Measurements from ENCODE around the gene NSD2. TPM values are rescaled to one million over a fixed set of nuclear protein-coding genes. Genes with fewer than 3 reads are reported as not detected.
"Not testable (repeated sequence)": the region's sequence is repeated elsewhere in the genome, so short reads cannot be mapped to it uniquely, and the experiment has no call there.

Gene NSD2
- total and polyA plus RNA-seq, 2 donors (not counting 1 experiment from before 2014, with no cell fraction given) = 26.6 to 68.4 TPM

DNA sequence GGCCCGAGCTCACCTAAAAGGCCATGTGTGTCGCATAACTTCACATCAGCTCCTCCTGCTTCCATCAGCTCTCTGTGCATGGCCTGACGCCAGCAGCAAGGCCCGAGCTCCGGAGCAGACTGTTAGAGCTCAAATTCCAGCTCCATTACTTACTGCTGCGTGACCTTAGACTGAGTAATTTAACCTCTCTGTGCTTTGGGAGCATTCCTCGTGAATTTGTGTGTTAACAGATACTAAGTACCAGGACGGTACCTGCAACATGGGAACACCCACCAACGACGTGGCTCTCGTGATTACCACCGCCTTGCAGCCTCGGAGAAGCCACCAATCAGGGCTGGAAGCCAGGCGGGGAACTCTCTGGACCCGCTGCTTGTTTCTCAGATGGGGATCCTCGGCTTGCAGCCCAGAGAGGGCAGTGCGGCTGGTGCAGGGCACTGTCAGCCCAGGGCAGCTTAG is 28.2 kb upstream of the NSD2 start:
- Histone ChIP-seq H3K4me3 (replicated peaks in 1 of 4; ENCODE audit: control extremely low read depth in 1 of 4, insufficient read depth in 1 of 4, low read depth in 3 of 4, low read length in 4 of 4) (no peak overlapping the region), H3K9me3 (ENCODE audit: control insufficient read depth, insufficient read depth, low read depth, low read length) (no peaks in the 10 kb centered on the region), H3K9ac (ENCODE audit: insufficient read depth, low read length) (no peak overlapping the region), H4K20me1 (ENCODE audit: control insufficient read depth, extremely low read depth, insufficient read depth, low read length) (peaks cover 2% of the 10 kb centered on the region), H3K36me3 (ENCODE audit: control insufficient read depth, insufficient read depth, low read length) (peaks cover 16% of the 10 kb centered on the region), H3K27me3 (ENCODE audit: control insufficient read depth, insufficient read depth, low read length) (no peaks in the 10 kb centered on the region), H3K79me2 (ENCODE audit: control insufficient read depth, insufficient read depth, low read length) (peaks cover 28% of the 10 kb centered on the region), H2AFZ (ENCODE audit: low read length) (no peak overlapping the region), H3K4me1 (ENCODE audit: control insufficient read depth, extremely low read depth, insufficient read depth, low read length) (peaks cover 21% of the 10 kb centered on the region), H3K4me2 (ENCODE audit: extremely low read depth, insufficient read depth, low read length) (peak overlapping the region; percentile 72), H3K27ac (ENCODE audit: insufficient read depth, low read length) (peak overlapping the region; percentile 61)
- TF ChIP-seq CTCF (conservative IDR thresholded peaks at IDR 0.05 in 1 of 2, IDR thresholded peaks at IDR 0.05 in 1 of 2; ENCODE audit: low read depth in 1 of 2, low read length in 2 of 2) = no peak
- TF ChIP-seq EZH2 (IDR thresholded peaks at IDR 0.05; ENCODE audit: low read length, missing control alignments) = no peak
- DNase-seq (ENCODE audit: low read depth in 2 of 2) = peak; percentile 87 to 93

- no peak overlapping the region for H3K4me3 ChIP-seq (replicated peaks in 1 of 4; ENCODE audit: control extremely low read depth in 1 of 4, insufficient read depth in 1 of 4, low read depth in 3 of 4, low read length in 4 of 4)
- H3K4me2 ChIP-seq (ENCODE audit: extremely low read depth, insufficient read depth, low read length) = peak overlapping the region; percentile 13
- H3K36me3 ChIP-seq (ENCODE audit: control insufficient read depth, insufficient read depth, low read length) = peaks cover 14% of the 10 kb centered on the region
- no peak overlapping the region for H3K9ac ChIP-seq (ENCODE audit: insufficient read depth, low read length)
- no peaks in the 10 kb centered on the region for H3K27me3 ChIP-seq (ENCODE audit: control insufficient read depth, insufficient read depth, low read length)
- DNase-seq (ENCODE audit: low read depth in 2 of 2) = peak in 1 of 2 donors; percentile 46
- TF ChIP-seq EZH2 (IDR thresholded peaks at IDR 0.05; ENCODE audit: low read length, missing control alignments) (no peak), CTCF (conservative IDR thresholded peaks at IDR 0.05 in 1 of 2, IDR thresholded peaks at IDR 0.05 in 1 of 2; ENCODE audit: low read depth in 1 of 2, low read length in 2 of 2) (no peak)
- H3K9me3 ChIP-seq (ENCODE audit: control insufficient read depth, insufficient read depth, low read depth, low read length) = no peaks in the 10 kb centered on the region
- no peak overlapping the region for H2AFZ ChIP-seq (ENCODE audit: low read length)
- peaks cover 29% of the 10 kb centered on the region for H3K79me2 ChIP-seq (ENCODE audit: control insufficient read depth, insufficient read depth, low read length)
- peaks cover 21% of the 10 kb centered on the region for H3K4me1 ChIP-seq (ENCODE audit: control insufficient read depth, extremely low read depth, insufficient read depth, low read length)
- peaks cover 2% of the 10 kb centered on the region for H4K20me1 ChIP-seq (ENCODE audit: control insufficient read depth, extremely low read depth, insufficient read depth, low read length)
- H3K27ac ChIP-seq (ENCODE audit: insufficient read depth, low read length) = peak overlapping the region; percentile 8
Measured at GRCh38 chr4:1843852-1844251, 27.3 kb upstream of the NSD2 start.

DNA sequence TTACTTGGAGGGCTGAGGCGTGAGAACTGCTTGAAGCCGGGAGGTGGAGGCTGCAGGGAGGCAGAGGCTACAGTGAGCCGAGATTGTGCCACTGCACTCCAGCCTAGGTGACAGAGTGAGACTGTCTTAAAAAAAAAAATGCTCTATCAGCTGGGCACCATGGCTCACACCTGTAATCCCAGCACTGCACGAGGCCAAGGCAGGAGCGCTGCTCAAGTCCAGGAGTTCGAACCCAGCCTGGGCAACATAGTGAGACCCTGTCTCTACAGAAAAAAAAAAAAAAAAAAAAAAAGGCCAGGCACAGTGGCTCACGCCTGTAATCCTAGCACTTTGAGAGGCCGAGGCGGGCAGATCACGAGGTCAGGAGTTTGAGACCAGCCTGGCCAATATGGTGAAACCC is 26.6 kb upstream of the NSD2 start:
- H3K27ac ChIP-seq (ENCODE audit: insufficient read depth, low read length); DNase-seq (ENCODE audit: low read depth in 2 of 2); H3K27me3 ChIP-seq (ENCODE audit: control insufficient read depth, insufficient read depth, low read length); H2AFZ ChIP-seq (ENCODE audit: low read length); H3K36me3 ChIP-seq (ENCODE audit: control insufficient read depth, insufficient read depth, low read length); H3K9me3 ChIP-seq (ENCODE audit: control insufficient read depth, insufficient read depth, low read depth, low read length); H3K4me3 ChIP-seq (replicated peaks in 1 of 4; ENCODE audit: control extremely low read depth in 1 of 4, insufficient read depth in 1 of 4, low read depth in 3 of 4, low read length in 4 of 4); H3K4me2 ChIP-seq (ENCODE audit: extremely low read depth, insufficient read depth, low read length); H3K9ac ChIP-seq (ENCODE audit: insufficient read depth, low read length); H4K20me1 ChIP-seq (ENCODE audit: control insufficient read depth, extremely low read depth, insufficient read depth, low read length): not testable (repeated sequence)
- H3K79me2 ChIP-seq (ENCODE audit: control insufficient read depth, insufficient read depth, low read length) = peaks cover 29% of the 10 kb centered on the region
- H3K4me1 ChIP-seq (ENCODE audit: control insufficient read depth, extremely low read depth, insufficient read depth, low read length) = peaks cover 21% of the 10 kb centered on the region

Data from fibroblast of lung (primary cell).